ENCODE results near the gene SLC32A1. TPM values are rescaled to one million over a fixed set of nuclear protein-coding genes. Genes with fewer than 3 reads are reported as not detected.

SLC32A1 gene
- total and polyA plus RNA-seq, 2 of the 13 experiments (the other 11 are each of a cell fraction or from before 2014, with no cell fraction given), result not detected

DNA sequence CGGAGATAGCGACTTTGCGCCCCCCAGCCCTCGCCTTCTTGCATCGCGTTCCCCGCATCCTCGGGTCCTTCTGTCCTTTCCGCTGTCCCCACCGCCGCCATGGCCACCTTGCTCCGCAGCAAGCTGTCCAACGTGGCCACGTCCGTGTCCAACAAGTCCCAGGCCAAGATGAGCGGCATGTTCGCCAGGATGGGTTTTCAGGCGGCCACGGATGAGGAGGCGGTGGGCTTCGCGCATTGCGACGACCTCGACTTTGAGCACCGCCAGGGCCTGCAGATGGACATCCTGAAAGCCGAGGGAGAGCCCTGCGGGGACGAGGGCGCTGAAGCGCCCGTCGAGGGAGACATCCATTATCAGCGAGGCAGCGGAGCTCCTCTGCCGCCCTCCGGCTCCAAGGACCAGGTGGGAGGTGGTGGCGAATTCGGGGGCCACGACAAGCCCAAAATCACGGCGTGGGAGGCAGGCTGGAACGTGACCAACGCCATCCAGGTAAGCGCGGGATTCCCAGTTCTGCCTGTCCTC lies 401 bp downstream of the SLC32A1 start (continued):
- TF ChIP-seq RBAK (CRISPR knock-in tag; IDR thresholded peaks at IDR 0.05), result no peak
- TF ChIP-seq, protein P1, sequence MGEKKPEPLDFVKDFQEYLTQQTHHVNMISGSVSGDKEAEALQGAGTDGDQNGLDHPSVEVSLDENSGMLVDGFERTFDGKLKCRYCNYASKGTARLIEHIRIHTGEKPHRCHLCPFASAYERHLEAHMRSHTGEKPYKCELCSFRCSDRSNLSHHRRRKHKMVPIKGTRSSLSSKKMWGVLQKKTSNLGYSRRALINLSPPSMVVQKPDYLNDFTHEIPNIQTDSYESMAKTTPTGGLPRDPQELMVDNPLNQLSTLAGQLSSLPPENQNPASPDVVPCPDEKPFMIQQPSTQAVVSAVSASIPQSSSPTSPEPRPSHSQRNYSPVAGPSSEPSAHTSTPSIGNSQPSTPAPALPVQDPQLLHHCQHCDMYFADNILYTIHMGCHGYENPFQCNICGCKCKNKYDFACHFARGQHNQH (CRISPR knock-in tag; IDR thresholded peaks at IDR 0.05), result no peak
- TF ChIP-seq, protein P2, sequence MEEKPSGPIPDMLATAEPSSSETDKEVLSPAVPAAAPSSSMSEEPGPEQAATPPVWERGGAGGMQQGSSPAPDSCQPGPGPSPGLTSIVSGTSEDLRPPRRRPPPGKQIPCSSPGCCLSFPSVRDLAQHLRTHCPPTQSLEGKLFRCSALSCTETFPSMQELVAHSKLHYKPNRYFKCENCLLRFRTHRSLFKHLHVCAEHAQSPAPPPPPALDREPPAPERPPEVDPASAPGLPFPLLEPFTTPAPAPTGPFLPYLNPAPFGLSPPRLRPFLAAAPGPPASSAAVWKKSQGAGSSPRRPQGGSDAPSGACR (CRISPR knock-in tag; IDR thresholded peaks at IDR 0.05), result no peak
- 0 out of 2 replicates have a peak, but pooled peaks have one; percentile 31 for TF ChIP-seq ZNF768 (CRISPR knock-in tag; IDR thresholded peaks at IDR 0.05)
- no peak for TF ChIP-seq ZBTB38 (CRISPR knock-in tag; IDR thresholded peaks at IDR 0.05)
- TF ChIP-seq, protein P3, sequence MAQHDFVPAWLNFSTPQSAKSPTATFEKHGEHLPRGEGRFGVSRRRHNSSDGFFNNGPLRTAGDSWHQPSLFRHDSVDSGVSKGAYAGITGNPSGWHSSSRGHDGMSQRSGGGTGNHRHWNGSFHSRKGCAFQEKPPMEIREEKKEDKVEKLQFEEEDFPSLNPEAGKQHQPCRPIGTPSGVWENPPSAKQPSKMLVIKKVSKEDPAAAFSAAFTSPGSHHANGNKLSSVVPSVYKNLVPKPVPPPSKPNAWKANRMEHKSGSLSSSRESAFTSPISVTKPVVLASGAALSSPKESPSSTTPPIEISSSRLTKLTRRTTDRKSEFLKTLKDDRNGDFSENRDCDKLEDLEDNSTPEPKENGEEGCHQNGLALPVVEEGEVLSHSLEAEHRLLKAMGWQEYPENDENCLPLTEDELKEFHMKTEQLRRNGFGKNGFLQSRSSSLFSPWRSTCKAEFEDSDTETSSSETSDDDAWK (CRISPR knock-in tag; IDR thresholded peaks at IDR 0.05), result no peak

DNA sequence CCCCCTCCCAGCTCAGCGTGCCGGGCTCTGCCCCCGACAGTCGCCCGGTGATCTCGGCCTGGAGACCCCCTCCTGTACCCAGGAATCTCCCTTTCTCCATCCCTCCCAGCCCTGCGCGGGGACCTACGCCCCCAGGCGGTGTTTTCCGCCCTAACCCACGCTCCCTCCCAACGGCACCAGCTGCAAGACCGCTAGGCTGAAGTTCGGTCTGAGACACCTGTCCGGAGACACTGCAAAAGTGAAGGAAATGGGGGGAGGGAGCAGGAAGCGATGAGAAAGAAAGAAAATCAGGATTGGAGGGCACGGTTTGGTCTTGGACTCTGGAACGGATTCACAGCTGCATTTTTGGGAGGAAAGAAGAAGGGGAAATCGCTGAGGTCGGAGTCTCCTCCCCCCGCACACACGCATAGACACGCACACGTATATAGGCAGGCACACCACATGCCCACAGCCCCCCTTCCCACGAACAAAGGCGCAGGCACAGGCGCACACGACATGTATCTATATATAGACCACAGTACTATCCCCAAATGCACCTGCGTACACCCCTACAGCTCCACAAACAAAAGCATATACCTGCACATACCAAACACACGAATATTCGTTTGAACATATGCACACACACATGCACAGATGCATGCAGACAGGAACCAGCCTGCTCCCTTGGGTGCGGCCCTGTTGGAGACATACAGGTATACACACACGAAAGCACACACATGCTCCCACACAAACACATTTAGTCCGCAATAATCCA lies 1.0 kb downstream of the SLC32A1 start:
- no peaks in the 10 kb centered on the region for H3K9me3 ChIP-seq (ENCODE audit: low read length)
- BruUV-seq (replicated peaks), result no TSS peak
- TF ChIP-seq MTA1 (CRISPR knock-in tag; IDR thresholded peaks at IDR 0.05; ENCODE audit: borderline replicate concordance) (no peak), BHLHE40 (IDR thresholded peaks at IDR 0.05; ENCODE audit: low read length) (0 out of 2 replicates have a peak, but pooled peaks have one; percentile 3), EED (CRISPR knock-in tag; IDR thresholded peaks at IDR 0.05) (0 out of 2 replicates have a peak, but pooled peaks have one; percentile 7), HES4 (CRISPR knock-in tag; IDR thresholded peaks at IDR 0.05; ENCODE audit: borderline replicate concordance) (peak; percentile 52; the same call in 1 of the 2 replicates), MTF2 (CRISPR knock-in tag; IDR thresholded peaks at IDR 0.05; ENCODE audit: borderline replicate concordance) (0 out of 2 replicates have a peak, but pooled peaks have one; percentile 38), EZH2 (conservative IDR thresholded peaks at IDR 0.05; ENCODE audit: low read depth, low read length) (peak; percentile 75), ZFY (CRISPR knock-in tag; IDR thresholded peaks at IDR 0.05) (no peak)
- TF ChIP-seq, protein P4, sequence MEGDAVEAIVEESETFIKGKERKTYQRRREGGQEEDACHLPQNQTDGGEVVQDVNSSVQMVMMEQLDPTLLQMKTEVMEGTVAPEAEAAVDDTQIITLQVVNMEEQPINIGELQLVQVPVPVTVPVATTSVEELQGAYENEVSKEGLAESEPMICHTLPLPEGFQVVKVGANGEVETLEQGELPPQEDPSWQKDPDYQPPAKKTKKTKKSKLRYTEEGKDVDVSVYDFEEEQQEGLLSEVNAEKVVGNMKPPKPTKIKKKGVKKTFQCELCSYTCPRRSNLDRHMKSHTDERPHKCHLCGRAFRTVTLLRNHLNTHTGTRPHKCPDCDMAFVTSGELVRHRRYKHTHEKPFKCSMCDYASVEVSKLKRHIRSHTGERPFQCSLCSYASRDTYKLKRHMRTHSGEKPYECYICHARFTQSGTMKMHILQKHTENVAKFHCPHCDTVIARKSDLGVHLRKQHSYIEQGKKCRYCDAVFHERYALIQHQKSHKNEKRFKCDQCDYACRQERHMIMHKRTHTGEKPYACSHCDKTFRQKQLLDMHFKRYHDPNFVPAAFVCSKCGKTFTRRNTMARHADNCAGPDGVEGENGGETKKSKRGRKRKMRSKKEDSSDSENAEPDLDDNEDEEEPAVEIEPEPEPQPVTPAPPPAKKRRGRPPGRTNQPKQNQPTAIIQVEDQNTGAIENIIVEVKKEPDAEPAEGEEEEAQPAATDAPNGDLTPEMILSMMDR (CRISPR knock-in tag; IDR thresholded peaks at IDR 0.05), result 0 out of 2 replicates have a peak, but pooled peaks have one; percentile 40
- H4K20me1 ChIP-seq (ENCODE audit: insufficient read depth, low read length), result peaks cover 8% of the 10 kb centered on the region; the same call in 1 of the 2 replicates
- WGBS (ENCODE audit: low lambda C conversion rate), result 36% methylated on average over 35 of the region's 35 CpGs
- ATAC-seq (peak; percentile 9), DNase-seq (ENCODE audit: low spot score) (no peak), FAIRE-seq (peak; percentile 42)
- in situ Hi-C loops (cut with HindIII; ENCODE audit: extremely low pct_ligation_motif_present, low pct_unique_long_range_greater_than_20kb) (loop anchor here (25.0 kb wide), 1 partner anchor 288 kb away; the partner anchor contains the start of gene SNHG17), intact Hi-C loops (cut with micrococcal nuclease; ENCODE audit: unreplicated experiment) (loop anchor here (5.0 kb wide), 1 partner anchor 167 kb away; no protein-coding TSS in a partner anchor)
- H3K27ac ChIP-seq (ENCODE audit: extremely low read length, insufficient read depth, low read length), result no peak overlapping the region
- CTCF ChIA-PET (ENCODE audit: low intra/inter-chr PET ratio, low total read pairs), result interaction anchor here (0.7 to 3.4 kb wide), 3 partner anchors 26 to 81 kb away, joined by 3 to 24 read pairs (median 21); no protein-coding TSS in a partner anchor
- no peak overlapping the region for H3K9ac ChIP-seq (ENCODE audit: insufficient read depth, low read depth, low read length)
- H3K36me3 ChIP-seq (replicated peaks in 1 of 2; ENCODE audit: control insufficient read depth in 1 of 2, insufficient read depth in 2 of 2, low read length in 2 of 2), result no peaks in the 10 kb centered on the region
- H3K4me3 ChIP-seq (replicated peaks in 1 of 3; ENCODE audit: insufficient read depth in 1 of 3, low read depth in 2 of 3, low read length in 3 of 3), result no peak overlapping the region
- POLR2A ChIA-PET, result no interaction called here
- H3K4me1 ChIP-seq (ENCODE audit: insufficient read depth, low read length), result peaks cover 3% of the 10 kb centered on the region
- H3K4me2 ChIP-seq (ENCODE audit: low read depth, low read length), result no peak overlapping the region
- H2AFZ ChIP-seq (ENCODE audit: low read length), result no peak overlapping the region
- H3K27me3 ChIP-seq (ENCODE audit: control insufficient read depth in 1 of 2, insufficient read depth in 2 of 2, low read length in 2 of 2), result peaks cover 44 to 98% of the 10 kb centered on the region in 2 experiments
- H3K79me2 ChIP-seq (ENCODE audit: insufficient read depth, low read length), result no peaks in the 10 kb centered on the region
